Natural killer cell treated with Interleukin-12 subunit alpha and Interleukin-12 subunit beta and Interleukin-15 and Interleukin-18, amount 100 ng/mL, for 72 hours (primary cell): ENCODE data around the gene LY9. TPM values are rescaled to one million over a fixed set of nuclear protein-coding genes. Genes with fewer than 3 reads are reported as not detected.

Experiments used
- ATAC-seq, 2 donors: fragments of 150-1000 bp; cut with Tn5 transposase in 1 of 2; sonication (Bioruptor Pico), chemical (Tn5 transposase) in 1 of 2; 2 replicates each; pipeline ENCODE4 v1.10.0; 2021
- DNase-seq: peaks from one replicate; pipeline ENCODE4 v3.0.0; 2022; ENCODE audit warnings: low spot score
- H3K27ac Mint-ChIP-seq, 2 donors: 1 replicate in 1 of 2; 2 replicates in 1 of 2; pipeline ENCODE4 v1.8.0; 2022; ENCODE audit warnings: mixed read lengths in 2 of 2, mild to moderate bottlenecking in 1 of 2, moderate library complexity in 1 of 2
- H3K27me3 Mint-ChIP-seq, 2 donors: 1 replicate in 1 of 2; 2 replicates in 1 of 2; pipeline ENCODE4 v1.8.0; 2022; ENCODE audit warnings: mixed read lengths in 2 of 2
- H3K36me3 Mint-ChIP-seq: one replicate; pipeline ENCODE4 v1.8.0; 2022; ENCODE audit warnings: mixed read lengths
- H3K4me1 Mint-ChIP-seq, 2 donors: 1 replicate in 1 of 2; 2 replicates in 1 of 2; pipeline ENCODE4 v1.8.0; 2022; ENCODE audit warnings: low read depth in 2 of 2, mixed read lengths in 2 of 2, mild to moderate bottlenecking in 1 of 2
- H3K4me3 Mint-ChIP-seq: one replicate; pipeline ENCODE4 v1.8.0; 2022; ENCODE audit warnings: mixed read lengths
- H3K9me3 Mint-ChIP-seq: 2 replicates; pipeline ENCODE4 v1.8.0; 2022; ENCODE audit warnings: mixed read lengths
- total RNA-seq, 2 donors: library from RNA; stranded (reverse); gene quantifications; one replicate each; pipeline ENCODE4 v1.2.3, GENCODE V29; 2022

Gene LY9
- total RNA-seq, result 1 to 10 TPM in 1 of 2 donors, under 1 TPM in 1; 0.92 to 1.2 TPM

GRCh38 chr1:160795951-160796383, at the start of gene LY9:
Gene LY9 (plus strand): TSS chr1:160796174. CDS start chr1:160796188, 14 bp downstream.
- Mint-ChIP-seq H3K36me3 (no peaks in the 10 kb centered on the region), H3K27me3 (no peaks in the 10 kb centered on the region), H3K9me3 (no peaks in the 10 kb centered on the region), H3K4me3 (peak within 1 kb of the TSS; percentile 81), H3K27ac (peak within 1 kb of the TSS; percentile 65 to 88), H3K4me1 (peaks cover 63 to 66% of the 10 kb centered on the region in 2 donors)
- ATAC-seq (peak; percentile 90 to 95), DNase-seq (peak; percentile 83)

GRCh38 chr1:160746836-160747500, 49.0 kb upstream of the LY9 start:
- Mint-ChIP-seq H3K27me3 (no peaks in the 10 kb centered on the region), H3K9me3 (no peaks in the 10 kb centered on the region), H3K36me3 (peaks cover 84% of the 10 kb centered on the region), H3K4me1 (peaks cover 86 to 92% of the 10 kb centered on the region in 2 donors), H3K27ac (peak overlapping the region; percentile 93), H3K4me3 (peak overlapping the region; percentile 89)
- DNase-seq (no peak), ATAC-seq (no peak)

- peak overlapping the region; percentile 89 for H3K4me3 Mint-ChIP-seq
- ATAC-seq (no peak), DNase-seq (no peak)
- H3K36me3 Mint-ChIP-seq, result peaks cover 84% of the 10 kb centered on the region
- H3K27me3 Mint-ChIP-seq, result no peaks in the 10 kb centered on the region
- H3K9me3 Mint-ChIP-seq, result no peaks in the 10 kb centered on the region
- H3K27ac Mint-ChIP-seq, result peak overlapping the region; percentile 93
- H3K4me1 Mint-ChIP-seq, result peaks cover 86 to 92% of the 10 kb centered on the region in 2 donors
These were observed 48.3 kb upstream of the LY9 start for GRCh38 chr1:160747717-160748116.

- H3K9me3 Mint-ChIP-seq, result no peaks in the 10 kb centered on the region
- H3K4me3 Mint-ChIP-seq, result peak overlapping the region; percentile 89
- H3K36me3 Mint-ChIP-seq, result peaks cover 84% of the 10 kb centered on the region
- H3K27ac Mint-ChIP-seq, result peak overlapping the region; percentile 93
- no peak for DNase-seq
- no peaks in the 10 kb centered on the region for H3K27me3 Mint-ChIP-seq
- ATAC-seq, result no peak
- peaks cover 86 to 92% of the 10 kb centered on the region in 2 donors for H3K4me1 Mint-ChIP-seq
These were observed 47.6 kb upstream of the LY9 start for GRCh38 chr1:160748181-160748877.

- peaks cover 88 to 92% of the 10 kb centered on the region in 2 donors for H3K4me1 Mint-ChIP-seq
- ATAC-seq (no peak), DNase-seq (no peak)
- H3K4me3 Mint-ChIP-seq, result peak overlapping the region; percentile 89
- H3K27me3 Mint-ChIP-seq, result no peaks in the 10 kb centered on the region
- H3K9me3 Mint-ChIP-seq, result no peaks in the 10 kb centered on the region
- peak overlapping the region; percentile 93 for H3K27ac Mint-ChIP-seq
- H3K36me3 Mint-ChIP-seq, result peaks cover 84% of the 10 kb centered on the region
These were observed 47.1 kb upstream of the LY9 start for GRCh38 chr1:160748878-160749269.

- Mint-ChIP-seq H3K9me3 (no peaks in the 10 kb centered on the region), H3K27ac (peak overlapping the region; percentile 93), H3K4me1 (peaks cover 79 to 85% of the 10 kb centered on the region in 2 donors), H3K36me3 (peaks cover 67% of the 10 kb centered on the region), H3K27me3 (no peaks in the 10 kb centered on the region), H3K4me3 (peak overlapping the region; percentile 82)
- DNase-seq, result no peak
- ATAC-seq, result peak; percentile 31 to 49
These were observed 45.4 kb upstream of the LY9 start for GRCh38 chr1:160750608-160751007.

GRCh38 chr1:160752406-160752805, 43.6 kb upstream of the LY9 start:
- Mint-ChIP-seq H3K36me3 (peaks cover 64% of the 10 kb centered on the region), H3K4me1 (peaks cover 85 to 86% of the 10 kb centered on the region in 2 donors), H3K4me3 (peak overlapping the region; percentile 82), H3K27ac (peak overlapping the region; percentile 93), H3K27me3 (no peaks in the 10 kb centered on the region), H3K9me3 (peaks cover 6% of the 10 kb centered on the region)
- DNase-seq, result no peak
- ATAC-seq, result no peak

GRCh38 chr1:160752924-160753323, 43.0 kb upstream of the LY9 start:
- Mint-ChIP-seq H3K9me3 (peaks cover 6% of the 10 kb centered on the region), H3K27ac (peak overlapping the region; percentile 93), H3K27me3 (no peaks in the 10 kb centered on the region), H3K36me3 (peaks cover 60% of the 10 kb centered on the region), H3K4me3 (peak overlapping the region; percentile 82), H3K4me1 (peaks cover 86% of the 10 kb centered on the region in 2 donors)
- no peak for ATAC-seq
- no peak for DNase-seq

- Mint-ChIP-seq H3K27me3 (no peaks in the 10 kb centered on the region), H3K27ac (peak overlapping the region; percentile 93), H3K4me3 (peak overlapping the region; percentile 82), H3K36me3 (peaks cover 54% of the 10 kb centered on the region), H3K9me3 (peaks cover 6% of the 10 kb centered on the region), H3K4me1 (peaks cover 84 to 85% of the 10 kb centered on the region in 2 donors)
- DNase-seq (no peak), ATAC-seq (no peak)
These were observed 42.4 kb upstream of the LY9 start for GRCh38 chr1:160753594-160753993.

GRCh38 chr1:160755461-160755860, 40.5 kb upstream of the LY9 start:
- Mint-ChIP-seq H3K27ac (peak overlapping the region; percentile 93), H3K9me3 (peaks cover 6% of the 10 kb centered on the region), H3K27me3 (no peaks in the 10 kb centered on the region), H3K4me3 (peak overlapping the region; percentile 82), H3K36me3 (peaks cover 41% of the 10 kb centered on the region), H3K4me1 (peaks cover 84 to 85% of the 10 kb centered on the region in 2 donors)
- ATAC-seq, result peak; percentile 1 to 18
- no peak for DNase-seq

- DNase-seq, result peak; percentile 83
- H3K27me3 Mint-ChIP-seq, result no peaks in the 10 kb centered on the region
- peaks cover 8% of the 10 kb centered on the region for H3K9me3 Mint-ChIP-seq
- peak overlapping the region; percentile 93 for H3K27ac Mint-ChIP-seq
- ATAC-seq, result peak; percentile 87
- H3K4me1 Mint-ChIP-seq, result peaks cover 83 to 85% of the 10 kb centered on the region in 2 donors
- H3K36me3 Mint-ChIP-seq, result peaks cover 41% of the 10 kb centered on the region
- peak overlapping the region; percentile 82 for H3K4me3 Mint-ChIP-seq
These were observed 39.8 kb upstream of the LY9 start for GRCh38 chr1:160755911-160756848.

GRCh38 chr1:160756849-160757201, 39.1 kb upstream of the LY9 start:
- Mint-ChIP-seq H3K4me3 (peak overlapping the region; percentile 82), H3K9me3 (peaks cover 8% of the 10 kb centered on the region), H3K27ac (peak overlapping the region; percentile 93), H3K4me1 (peaks cover 84 to 85% of the 10 kb centered on the region in 2 donors), H3K27me3 (no peaks in the 10 kb centered on the region), H3K36me3 (peaks cover 41% of the 10 kb centered on the region)
- peak; percentile 76 to 82 for ATAC-seq
- DNase-seq, result peak; percentile 84

- no peak for DNase-seq
- H3K4me1 Mint-ChIP-seq, result peaks cover 77 to 83% of the 10 kb centered on the region in 2 donors
- peaks cover 12% of the 10 kb centered on the region for H3K9me3 Mint-ChIP-seq
- peaks cover 32% of the 10 kb centered on the region for H3K36me3 Mint-ChIP-seq
- H3K27me3 Mint-ChIP-seq, result no peaks in the 10 kb centered on the region
- ATAC-seq, result peak in 1 of 2 donors; percentile 7
- peak overlapping the region; percentile 93 for H3K27ac Mint-ChIP-seq
- H3K4me3 Mint-ChIP-seq, result peak overlapping the region; percentile 50
These were observed 37.5 kb upstream of the LY9 start for GRCh38 chr1:160758521-160758920.
